Smooth muscle cell of the umbilical artery (primary cell): Measurements from ENCODE around the gene RSRC1. TPM values are rescaled to one million over a fixed set of nuclear protein-coding genes. Genes with fewer than 3 reads are reported as not detected.

Experiments used
- total RNA-seq: library from RNA; depleted of rRNA; stranded (reverse); fragments of >200 nt; gene quantifications from 2 replicates; pipeline ENCODE4 v1.2.3, GENCODE V29; 2014

RSRC1 gene, protein sequence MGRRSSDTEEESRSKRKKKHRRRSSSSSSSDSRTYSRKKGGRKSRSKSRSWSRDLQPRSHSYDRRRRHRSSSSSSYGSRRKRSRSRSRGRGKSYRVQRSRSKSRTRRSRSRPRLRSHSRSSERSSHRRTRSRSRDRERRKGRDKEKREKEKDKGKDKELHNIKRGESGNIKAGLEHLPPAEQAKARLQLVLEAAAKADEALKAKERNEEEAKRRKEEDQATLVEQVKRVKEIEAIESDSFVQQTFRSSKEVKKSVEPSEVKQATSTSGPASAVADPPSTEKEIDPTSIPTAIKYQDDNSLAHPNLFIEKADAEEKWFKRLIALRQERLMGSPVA
- 31.8 and 33.8 TPM in 2 replicates for total RNA-seq

DNA sequence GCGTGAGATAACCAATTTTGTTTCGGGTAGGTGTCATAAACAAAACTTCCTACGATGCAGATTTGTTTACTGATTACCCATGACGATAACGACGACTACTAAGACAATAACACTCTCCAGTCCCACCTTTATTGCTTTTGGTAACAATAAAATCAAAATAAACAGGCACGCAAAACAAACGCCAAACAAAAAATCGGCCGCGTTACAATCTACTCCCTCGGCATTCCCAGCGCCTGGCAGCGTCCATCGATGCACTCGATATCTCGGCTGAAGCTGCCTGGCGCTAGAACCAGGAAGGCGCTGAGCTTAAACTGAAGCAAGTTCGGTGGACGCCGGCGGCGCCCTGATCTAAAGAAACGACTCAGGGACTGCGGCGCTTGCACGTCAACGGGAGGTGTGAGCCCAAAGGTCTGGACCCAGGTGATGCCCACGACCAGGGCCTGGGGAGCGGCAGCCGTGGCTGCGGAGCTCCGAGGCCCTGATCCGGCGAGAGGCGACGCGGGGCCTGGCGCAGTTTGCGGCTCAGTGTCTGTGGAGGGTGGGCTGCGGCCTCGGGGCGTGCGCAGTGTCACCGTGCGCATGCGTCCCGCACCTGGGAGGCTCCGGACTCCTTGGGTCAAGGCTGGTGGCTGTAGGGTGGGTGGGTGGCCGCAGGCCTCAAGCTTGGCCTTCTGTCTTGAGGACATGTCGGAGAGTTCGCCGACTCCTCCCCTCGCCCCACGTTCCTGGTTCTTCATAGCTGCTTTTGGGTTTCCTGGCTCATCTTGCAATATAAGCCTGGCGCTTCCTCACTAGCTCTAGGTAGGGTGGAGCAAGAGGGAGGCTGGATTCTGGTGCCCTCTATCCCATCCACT is at the start of gene RSRC1:
Gene RSRC1 (plus strand): TSS at position 286 of the 854 bp plus-strand sequence. CDS start 12,016 bp downstream, outside the sequence.

DNA sequence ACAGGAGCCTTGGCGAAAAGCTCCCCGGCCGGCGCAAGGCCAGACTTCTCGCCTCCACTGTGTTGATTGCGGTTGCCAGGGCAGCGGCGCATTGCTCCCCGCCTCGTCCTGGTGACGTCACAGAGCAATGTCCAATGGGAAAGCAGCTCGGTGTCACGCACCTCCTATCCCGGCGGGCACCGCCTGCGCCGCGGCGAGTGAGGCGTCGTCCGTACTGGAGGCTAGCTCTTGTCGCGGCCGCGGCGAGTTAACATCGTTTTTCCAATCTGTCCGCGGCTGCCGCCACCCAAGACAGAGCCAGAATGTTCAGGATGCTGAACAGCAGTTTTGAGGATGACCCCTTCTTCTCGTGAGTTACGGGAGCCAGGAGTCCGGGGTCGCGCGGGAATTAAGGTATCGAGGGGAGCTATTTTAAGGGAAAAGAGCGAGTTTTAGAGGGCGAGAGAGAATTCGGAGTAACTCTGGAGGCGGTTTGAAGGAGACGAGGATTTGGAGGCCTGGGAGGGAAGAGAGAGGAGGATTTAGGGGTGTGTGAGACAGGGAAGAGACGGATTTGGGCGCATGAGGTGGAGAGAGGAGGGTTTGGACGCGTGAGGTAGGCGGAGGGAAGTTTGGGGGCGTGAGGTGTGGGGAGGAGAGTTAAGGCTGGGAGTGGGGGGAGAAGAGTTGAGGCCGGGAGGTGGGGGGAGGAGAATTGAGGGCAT is 461.3 kb downstream of the RSRC1 start, which contains the start of gene MLF1:
Gene MLF1 (plus strand): TSS at position 196 of the 704 bp plus-strand sequence. CDS start 107 bp downstream, at position 303.

Other genes with a start within 250 kb of the RSRC1 start
- 0.05 TPM in 1 of 2 replicates, not detected in the other for gene SHOX2, start 3.7 kb upstream of the RSRC1 start, total RNA-seq